HG02884 (cell line): ENCODE data around the gene A4GALT.

Experiments
- ATAC-seq: cut with Tn5 transposase; IDR thresholded peaks from one replicate; pipeline ENCODE4 v1.9.1; 2021; ENCODE audit warnings: mild to moderate bottlenecking, moderate library complexity; ENCODE audit not compliant: unreplicated experiment

Gene A4GALT

DNA sequence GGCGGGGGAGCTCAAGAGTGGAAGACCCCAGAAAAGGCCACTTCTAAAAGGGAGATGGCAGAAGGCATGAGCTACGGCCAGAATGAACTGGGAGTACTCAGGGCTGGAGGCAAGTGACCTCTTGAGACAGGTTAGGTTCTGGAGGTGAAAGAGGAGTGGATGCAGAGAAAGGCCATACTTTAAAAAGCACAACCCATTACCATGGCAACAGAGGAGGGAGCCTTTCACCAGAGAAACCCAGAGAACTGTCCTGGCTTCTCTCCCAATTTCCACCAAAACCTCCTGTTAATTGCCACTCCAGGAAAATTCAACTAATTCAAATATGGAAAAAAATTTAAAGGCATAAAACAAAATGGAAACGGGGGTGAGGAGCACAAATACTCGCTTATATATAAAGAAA is 15.8 kb downstream of the A4GALT start:
- ATAC-seq = no peak

DNA sequence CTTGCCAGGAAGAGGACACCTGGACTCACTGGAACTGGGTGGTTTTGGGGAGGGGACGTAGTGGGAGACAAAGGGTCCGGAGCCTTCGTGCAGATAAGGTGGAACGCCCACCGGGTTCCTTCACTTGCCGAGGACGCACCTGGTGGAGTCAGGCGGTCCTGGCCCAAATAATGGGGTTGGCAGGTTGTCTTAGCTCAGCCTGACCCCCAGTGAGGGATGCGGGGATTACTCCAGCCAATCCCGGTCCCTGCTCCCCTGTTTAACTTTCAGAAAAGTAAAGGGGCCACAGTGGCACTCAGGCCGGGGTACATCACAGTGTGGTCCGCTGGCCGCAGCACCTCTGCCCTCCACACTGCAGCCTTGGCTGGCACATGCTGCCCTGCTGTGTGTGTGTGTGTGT is 18.0 kb downstream of the A4GALT start:
- no peak for ATAC-seq

DNA sequence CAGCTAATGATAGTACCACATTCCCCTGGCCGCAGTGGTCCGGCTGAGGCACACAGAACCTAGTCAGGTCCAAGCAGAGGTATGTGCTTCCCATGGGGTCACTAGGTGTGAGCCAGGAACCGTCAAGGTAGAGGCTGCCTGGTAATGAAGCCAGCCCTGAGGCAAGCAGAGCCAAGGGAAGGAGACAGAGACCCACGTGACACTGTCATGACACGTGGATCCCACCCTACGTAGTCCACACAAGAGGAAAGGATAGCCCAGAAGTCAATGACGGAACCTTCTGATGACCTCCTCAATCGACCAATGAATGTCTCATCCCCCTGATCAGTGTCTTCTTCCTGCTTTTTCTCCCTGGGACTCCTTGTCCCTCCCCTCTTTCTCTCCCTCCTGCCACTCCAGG is 19.0 kb downstream of the A4GALT start:
- no peak for ATAC-seq

DNA sequence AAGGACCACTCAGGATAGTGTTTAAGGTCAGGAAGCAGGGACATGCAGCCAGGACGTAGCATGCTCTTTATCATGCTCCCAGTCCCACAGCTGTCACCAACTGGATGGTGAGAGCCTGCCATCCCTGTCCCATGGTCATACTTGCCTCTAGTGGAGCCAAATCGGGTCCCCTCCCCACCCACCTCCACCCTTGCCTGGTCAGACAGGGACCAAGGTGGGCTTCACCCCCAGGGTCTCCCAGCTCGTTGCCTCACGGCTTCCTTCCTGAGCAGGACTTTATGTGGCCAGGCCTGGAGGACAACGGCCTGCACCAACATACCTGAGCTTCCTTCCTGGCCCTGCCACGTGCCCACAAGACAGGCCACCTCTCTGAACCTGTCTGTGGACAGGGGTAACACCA is 19.8 kb downstream of the A4GALT start:
- ATAC-seq = no peak

DNA sequence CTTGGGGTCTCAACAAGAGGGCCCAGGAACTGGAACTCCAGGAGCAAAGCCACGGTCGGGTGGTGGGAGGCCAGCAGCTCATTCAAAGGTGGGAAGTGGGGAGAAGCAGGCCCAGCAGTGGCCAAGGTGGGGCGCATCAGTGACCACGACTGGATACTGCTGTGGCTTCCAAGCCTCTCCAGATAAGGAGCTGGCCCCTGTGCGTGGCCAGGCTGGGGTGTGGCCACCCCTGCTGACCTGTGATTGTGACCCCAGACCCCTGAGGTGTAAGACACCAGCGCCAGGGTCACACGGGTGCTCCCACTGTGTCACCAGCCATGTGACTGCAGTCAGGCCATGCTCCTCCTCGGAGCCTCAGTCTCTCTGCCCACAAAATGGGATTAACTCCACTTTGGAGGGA is 20.3 kb downstream of the A4GALT start:
- no peak for ATAC-seq

DNA sequence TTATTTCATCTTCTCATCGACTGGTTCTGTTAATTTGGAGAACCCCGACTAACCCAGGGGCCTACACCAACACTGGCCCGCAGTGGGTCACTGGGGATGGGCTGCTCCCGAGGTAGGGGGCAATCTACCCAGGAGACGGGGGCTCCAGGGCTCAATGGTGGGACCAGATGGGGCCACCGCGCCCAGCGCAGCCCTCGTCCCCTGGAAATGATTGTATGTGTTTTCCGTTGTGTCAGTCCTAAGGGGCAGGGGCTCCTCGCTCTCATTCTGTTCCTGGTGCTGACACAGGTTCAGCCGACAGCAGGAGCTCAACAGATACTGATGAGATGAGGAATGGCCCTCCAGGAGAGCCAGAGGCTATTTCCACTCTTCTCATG is 20.7 kb downstream of the A4GALT start:
- ATAC-seq = no peak

DNA sequence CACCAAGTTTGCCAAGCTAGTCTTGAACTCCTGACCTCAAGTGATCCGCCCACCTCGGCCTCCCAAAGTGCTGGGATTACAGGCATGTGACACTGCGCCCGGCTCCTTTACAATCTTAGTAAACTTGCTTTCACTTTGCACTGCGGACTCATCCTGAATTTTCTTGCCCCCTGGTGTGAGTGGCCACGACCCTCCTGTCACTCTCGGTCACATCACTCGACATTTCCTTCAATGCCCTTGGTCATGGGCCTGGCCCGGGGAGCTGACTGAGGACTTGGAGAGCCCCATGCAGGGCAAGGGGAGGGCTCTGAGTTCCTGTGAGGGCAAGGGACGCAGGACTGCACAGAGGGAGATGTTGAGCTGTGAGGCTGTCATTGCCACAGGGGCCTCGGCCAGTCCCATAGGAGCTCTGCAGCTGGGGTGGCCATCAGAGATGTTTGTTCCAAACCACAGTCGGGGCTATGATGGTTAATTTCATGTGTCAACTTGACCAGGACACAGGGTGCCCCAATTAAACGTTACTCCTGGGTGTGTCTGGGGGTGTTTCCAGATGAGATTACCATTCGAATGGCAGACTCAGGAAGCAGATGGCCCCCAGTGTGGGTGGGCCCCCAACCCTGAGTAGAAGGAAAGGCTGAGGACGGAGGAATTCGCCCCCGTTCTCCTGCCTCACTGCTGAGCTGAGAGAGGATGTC is 21.2 kb downstream of the A4GALT start:
- ATAC-seq = no peak

DNA sequence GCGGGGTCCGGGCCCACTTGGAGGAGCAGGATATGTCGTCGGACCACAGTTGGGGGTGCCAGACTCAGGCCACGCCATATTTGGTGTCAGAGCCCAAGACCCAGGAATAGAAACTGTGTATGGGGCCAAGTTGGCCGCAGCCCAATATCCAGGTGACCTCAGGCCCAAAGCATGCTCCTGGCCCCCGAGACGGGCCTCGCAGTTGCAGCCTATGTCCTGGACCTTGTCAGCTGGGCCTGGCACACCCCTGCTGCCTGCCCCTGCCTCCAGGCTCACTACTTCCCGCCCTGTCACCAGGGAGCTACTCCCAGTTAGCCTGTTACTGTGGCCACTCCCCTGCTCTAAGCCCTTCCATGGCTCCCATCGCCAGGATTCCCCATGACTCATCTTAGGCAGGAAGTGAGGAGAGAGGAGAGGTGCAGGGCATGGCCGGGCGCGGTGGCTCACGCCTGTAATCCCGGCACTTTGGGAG is 23.1 kb downstream of the A4GALT start:
- no peak for ATAC-seq

DNA sequence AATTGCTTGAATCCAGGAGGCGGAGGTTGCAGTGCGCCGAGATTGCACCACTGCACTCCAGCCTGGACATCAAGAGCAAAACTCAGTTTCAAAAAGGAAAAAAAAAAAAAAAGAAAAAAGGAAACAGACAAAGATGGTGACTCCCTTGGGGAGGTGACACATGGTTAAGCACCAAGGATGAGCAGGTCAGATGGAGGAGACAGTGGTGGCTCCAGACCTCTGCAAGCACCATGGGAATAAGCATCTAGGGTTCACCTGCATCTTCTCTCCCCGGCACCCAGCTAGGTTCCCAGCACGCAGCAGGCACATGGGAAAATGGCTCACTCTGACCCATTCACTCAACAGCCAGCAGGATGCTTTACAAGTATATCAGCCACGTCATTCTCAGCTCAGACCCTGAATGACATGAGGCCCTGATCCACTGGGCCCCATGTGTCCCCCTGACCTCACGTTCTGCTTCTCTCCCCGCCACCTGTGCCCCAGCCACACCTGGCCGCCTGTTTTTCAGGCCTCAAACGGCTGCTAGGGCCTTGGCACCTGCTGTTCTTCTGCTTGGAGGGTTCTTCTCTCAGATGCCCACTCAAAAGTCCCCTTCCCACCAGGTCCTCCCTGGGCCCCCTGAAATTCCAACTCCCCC is 24.2 kb downstream of the A4GALT start:
- ATAC-seq = no peak

DNA sequence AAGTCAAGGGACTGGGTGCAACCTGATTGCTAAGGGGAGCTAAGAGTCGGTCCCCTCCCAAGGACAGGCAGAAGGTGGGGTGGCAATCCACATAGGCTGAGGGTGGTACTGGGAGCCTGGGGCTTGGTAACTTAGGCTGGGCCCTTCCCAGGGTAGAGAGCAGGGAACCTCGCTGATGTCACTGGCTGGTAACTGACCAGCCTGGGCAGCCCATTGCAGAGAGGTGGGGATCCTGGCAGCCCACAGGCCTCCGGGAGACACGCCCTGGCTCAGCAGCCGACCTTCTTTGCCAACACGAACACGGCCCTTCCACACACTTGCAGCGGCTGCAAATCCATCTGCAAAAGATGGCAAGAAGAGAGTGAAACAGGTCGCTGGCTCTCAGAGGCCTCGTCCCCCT is 25.4 kb downstream of the A4GALT start:
- ATAC-seq = no peak

DNA sequence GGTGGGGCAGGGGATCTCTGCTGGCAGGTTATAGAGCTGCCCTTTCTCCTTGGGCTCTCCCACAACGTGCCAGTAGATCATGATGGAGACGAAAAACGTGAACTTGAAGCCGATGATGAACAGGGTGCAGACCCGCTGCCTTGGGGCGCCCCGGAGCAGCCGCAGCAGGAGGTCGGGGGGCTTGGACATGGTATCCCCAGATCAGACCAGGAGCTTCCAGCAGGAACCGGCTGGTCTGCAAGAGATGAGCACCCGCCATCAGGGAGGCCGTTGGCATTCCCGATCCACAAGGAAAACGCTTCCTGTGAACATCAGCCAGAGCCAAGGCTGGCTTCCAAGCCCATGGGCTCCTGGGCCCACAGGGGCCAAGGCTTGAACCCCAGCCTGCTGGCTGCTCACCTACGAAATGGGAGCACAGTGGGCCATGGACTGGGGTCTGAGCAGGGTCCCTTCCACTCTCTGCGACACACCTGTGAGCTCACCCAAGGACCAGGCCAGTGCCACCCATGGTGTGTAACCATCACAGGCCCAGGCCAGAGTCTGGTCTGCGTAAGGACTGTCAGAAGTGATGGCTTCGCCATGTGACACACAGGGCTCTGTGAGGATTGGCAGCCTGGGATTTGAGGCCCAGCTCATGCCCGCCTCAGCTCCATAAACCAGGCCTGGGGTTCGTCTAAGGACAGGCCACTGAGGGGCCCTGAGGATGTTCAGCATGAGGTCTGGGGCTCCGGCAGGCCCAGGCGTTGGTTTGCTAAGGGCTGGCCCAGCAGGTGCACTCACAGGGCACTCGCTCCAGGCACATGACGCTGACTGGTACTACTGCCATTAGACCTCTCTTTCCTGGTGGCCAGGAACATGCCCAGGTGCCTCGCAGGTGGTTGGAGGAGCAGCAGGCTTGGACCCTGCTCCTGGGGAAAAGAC is 26.6 kb downstream of the A4GALT start:
- no peak for ATAC-seq

DNA sequence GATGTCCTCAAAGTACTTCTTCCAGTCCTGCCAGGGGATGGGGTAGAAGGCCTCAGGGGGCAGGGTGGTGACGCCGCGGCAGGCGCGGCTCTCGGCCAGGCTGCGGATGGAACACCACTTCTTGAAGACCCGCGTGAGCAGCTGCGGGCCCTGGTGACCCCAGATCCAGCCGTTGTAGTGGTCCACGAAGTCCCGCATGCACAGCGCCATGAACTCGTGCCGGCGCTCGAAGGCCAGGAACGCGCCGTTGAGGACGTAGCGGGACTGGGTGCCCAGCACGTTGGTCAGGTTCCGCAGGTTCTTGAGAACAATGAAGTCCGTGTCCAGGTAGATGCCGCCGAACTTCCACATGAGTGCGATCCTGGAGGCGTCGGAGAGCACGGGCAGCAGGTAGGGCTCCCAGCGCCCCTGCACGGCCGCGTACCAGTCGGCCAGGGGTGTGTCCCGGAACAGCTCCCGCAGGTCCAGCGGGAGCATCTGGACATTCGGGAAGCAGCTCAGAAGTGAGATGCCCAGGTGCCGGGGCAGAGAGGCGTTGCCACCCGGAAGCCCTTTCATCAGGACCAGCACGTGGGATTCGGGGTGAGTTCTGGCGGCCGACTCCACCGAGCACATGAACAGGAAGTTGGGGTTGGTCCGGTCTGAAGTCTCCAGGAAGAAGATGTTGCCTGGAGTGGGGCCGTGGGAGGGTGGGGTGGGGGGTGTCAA is 27.5 kb downstream of the A4GALT start:
- no peak for ATAC-seq

DNA sequence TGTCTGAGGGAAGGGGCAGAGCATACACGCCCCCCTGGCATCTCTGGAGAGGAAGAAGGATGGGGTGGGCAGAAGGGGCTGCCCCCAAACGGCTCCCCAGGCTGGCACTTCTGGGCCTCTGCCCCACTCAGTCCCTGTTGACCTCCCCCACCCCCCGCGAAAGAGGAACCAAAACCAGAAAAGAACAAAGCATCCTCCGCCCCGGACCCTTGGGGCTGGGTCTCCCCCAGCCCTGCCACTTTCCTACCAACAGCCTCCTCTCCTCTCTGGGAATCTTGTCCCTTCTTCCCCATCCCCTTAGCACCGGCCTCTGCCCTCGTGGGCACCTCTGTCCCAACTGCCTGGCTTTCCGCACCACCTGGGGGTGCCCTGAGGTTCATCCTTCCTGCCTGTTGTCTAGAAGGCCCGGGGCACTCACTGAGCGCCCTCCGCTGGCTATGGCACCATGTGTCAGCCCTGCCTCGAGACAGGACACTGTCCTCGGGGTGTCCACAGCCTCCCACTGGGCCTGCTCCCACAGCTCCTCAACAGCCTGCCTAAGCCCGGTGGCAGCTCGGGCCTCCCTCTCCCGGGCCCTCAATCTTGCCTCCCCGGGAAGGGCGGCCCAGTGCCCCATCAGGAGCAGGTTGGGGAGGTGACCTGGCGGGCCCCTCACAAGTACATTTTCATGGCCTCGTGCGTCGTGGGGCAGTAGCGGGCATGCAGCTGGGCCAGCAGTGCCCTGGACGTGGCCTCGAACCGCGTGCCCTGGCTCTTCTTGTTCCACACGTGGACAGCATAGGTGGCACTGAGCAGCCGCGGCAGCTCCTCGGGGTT is 28.2 kb downstream of the A4GALT start:
- no peak for ATAC-seq

DNA sequence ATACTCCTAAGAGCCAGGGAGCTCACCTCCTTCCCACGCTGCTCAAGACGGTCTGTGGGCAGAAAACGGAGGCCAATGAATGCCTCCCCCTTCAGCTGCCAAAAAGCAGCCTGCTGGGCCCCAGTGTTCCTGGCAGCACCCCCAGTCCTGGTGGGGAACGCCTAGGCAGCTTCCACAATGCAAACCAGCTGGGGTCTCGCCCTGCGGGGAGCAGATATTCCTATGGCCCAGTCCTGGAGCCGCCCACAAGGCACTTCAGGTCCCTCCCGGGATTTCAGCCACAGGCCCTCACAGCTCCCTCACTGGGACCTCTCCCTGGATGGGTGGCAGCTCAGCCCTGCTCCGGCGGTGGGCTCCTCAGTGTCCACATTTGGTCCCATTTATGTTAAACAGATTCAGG is 29.2 kb downstream of the A4GALT start:
- ATAC-seq = no peak

DNA sequence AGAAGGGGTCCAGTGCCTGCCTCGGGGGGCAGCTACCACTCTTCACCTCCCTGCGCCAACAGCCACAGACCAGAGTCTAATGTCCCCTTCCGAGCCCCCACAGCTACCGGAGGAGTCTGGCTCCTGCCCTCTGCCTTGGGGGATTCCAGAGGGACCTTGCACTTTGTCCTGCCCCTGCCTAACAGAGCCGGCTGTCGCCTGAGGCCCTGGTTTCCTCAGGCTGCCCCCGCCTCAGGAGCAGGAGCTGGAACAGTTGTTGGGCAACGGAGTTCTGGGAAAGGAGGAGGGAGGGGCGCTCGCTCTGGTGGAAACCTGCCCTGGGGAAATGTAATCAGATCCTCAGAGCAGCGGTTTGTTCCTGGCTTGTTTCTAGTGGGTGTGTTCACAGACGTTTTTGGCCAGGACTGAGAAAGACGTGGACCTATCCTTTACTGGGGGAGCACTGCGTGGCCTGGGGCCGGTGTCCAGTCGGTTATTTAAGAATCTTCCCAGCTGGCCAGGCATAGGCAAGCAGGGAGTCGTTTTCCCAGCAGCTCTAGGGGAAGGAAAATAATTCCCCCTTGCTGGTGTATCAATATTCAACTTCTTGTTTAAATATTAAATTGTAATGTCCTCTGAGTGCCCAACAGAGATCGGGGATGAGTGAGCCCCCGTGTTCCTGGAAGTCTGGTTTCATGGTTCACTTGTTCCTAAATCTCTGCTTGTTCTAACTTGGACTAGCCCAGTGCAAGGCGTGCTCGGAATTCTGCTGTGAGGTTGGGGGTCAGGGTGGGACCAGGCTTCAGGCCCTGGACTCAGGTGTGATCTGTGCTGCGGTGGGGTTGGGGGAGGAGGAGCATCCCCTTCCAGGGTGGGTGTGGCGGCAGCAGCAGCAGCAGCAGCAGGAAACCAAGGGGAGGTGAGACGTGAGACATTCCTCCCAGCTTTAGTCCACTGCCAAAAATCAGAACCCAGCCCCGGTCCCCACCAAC is 32.1 kb downstream of the A4GALT start:
- ATAC-seq = no peak

DNA sequence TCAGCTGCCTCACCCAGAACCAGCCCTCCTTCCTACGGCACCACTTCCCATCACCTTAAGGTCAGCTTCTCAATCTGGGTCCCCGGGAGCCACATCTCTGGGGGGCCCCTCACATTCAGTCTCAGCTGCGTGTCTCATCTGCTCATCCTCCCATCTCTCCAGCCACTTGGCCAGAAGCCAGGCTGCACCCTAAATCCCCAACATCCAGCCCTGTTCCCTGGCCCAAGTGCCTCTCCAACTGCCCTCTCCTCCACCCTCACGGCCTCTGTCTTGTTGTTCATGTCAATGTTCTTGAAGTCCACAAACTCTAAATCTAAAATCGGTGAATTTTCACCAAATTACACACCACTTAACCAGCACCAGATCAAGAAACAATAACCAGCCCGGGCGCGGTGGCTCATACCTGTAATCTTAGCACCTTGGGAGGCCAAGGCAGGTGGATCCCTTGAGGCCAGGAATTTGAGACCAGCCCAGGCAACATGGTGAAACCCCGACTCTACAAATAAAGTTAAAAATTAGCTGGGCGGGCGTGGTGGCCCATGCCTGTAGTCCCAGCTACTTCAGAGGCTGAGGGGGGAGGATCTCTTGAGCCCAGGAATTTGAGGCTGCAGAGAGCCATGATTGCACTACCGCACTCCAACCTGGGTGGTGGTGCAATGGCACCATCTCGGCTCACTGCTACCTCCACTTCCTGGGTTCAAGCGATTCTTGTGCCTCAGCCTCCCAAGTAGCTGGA is 33.7 kb downstream of the A4GALT start:
- no peak for ATAC-seq

DNA sequence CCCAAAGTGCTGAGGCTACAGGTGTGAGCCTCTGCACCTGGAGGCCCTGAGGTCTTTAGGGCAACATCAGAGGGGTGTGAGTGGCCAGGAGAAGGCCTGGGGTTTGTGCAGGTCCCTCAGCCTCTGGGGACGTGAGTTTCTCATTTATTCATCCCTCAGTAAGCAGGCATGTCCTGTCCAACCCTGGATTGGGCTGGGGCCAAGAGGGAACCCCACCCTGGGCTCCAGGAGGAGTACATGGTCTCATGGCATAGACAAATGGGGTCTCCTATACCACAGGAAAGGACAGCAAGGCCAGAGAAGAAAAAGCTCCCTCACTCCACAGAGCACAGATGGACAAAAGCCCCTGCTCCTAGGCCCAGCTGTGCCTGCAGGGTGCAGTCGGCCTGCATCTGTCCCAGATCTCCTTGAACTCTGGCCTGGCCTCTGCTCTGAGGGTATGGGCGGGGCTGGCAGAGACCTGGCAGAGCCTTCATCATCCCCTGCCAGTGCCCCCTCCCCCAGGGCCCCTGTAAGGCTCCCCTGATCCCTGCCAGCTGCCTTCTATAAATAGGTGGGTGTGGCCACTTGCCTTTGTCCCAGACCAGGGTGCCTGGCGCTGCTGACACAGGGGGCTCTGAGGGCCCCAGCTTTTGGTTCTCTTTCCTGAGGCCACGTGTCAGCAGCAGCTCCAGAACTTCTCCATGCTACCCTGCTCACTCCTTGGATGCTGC is 34.6 kb downstream of the A4GALT start:
- ATAC-seq = no peak
